ENCODE data around the gene CPED1.
"Not testable (repeated sequence)": the region's sequence is repeated elsewhere in the genome, so short reads cannot be mapped to it uniquely, and the experiment has no call there.

The CPED1 gene

DNA sequence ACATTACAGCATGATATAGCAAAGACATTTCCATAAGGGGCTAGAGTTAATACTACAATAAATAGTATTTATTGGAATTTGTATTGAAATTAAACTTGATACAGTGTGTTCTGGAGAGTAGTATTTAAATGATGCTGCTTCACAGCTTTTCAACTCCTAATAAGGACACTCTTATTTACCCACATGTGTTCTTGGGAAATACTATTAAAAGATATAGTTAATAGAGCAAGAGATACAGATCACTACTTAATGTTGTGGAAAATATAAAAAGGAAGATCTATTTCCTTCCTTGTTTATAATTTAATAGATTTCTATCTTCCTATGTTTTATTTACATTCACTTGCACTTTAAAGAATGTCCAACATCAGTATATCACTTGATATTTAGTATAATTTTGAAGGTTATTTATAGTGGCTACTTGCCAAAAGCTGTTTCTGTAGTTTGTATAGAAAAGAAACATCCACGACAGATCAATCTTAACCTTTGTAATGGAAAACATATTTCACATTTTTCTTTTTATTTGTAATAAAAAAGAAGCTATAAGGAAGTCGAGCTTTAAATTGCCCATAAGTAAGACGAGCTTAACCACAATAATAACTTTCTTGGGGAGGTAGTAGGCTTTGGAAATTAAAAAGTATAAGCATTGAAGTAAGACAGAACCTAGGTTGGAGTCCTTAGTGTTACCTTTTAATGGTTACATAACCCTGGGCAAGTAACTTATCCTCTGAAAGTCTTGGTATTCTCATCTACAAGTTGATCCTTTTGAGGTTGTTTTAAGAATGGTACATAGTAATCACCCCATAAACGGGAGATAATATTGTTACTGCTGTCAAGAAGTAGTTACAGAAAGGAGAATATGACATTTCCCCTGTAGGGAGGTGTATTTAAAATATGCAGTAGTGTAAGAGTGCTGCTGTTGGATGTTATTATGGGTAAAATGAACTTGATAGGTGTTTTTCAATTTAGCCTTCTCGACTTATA is 32.8 kb downstream of the CPED1 start:
- no peak overlapping the region for H3K4me3 ChIP-seq
- H3K4me1 ChIP-seq: peaks cover 4% of the 10 kb centered on the region; the same call in 1 of the 2 replicates
- H3K36me3 ChIP-seq (replicated peaks): no peaks in the 10 kb centered on the region
- in situ Hi-C loops (cut with MboI; ENCODE audit: low sequenced_read_pairs): no loop called here
- H3K27me3 ChIP-seq (ENCODE audit: low read depth): peaks cover 7% of the 10 kb centered on the region
- H3K9me3 ChIP-seq: no peaks in the 10 kb centered on the region
- DNase-seq (ENCODE audit: low spot score in 2 of 2): no peak

DNA sequence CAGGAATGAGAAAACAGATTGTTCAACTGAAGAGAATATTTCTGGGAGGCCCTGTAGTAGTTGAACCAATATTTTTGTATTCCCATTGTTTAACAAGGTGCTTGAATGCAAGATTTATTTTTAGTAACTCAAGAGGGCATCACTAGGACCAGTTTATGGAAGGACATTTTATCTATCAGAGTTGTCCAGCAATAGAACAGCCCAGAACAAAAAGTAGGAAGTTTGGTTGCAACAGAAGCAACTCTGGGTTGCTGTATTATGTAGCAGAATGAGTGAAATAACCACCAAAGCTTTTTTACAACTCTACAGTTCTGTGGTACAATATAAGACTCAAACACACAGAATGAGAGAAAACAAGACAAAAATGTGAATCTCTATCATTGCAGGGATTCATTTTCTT is 34.7 kb downstream of the CPED1 start:
- peaks cover 4% of the 10 kb centered on the region; the same call in 1 of the 2 replicates for H3K4me1 ChIP-seq
- H3K4me3 ChIP-seq: no peak overlapping the region
- H3K36me3 ChIP-seq (replicated peaks): no peaks in the 10 kb centered on the region
- DNase-seq (ENCODE audit: low spot score in 2 of 2): no peak
- in situ Hi-C loops (cut with MboI; ENCODE audit: low sequenced_read_pairs): no loop called here
- H3K9me3 ChIP-seq: no peaks in the 10 kb centered on the region
- H3K27me3 ChIP-seq (ENCODE audit: low read depth): peaks cover 7% of the 10 kb centered on the region

DNA sequence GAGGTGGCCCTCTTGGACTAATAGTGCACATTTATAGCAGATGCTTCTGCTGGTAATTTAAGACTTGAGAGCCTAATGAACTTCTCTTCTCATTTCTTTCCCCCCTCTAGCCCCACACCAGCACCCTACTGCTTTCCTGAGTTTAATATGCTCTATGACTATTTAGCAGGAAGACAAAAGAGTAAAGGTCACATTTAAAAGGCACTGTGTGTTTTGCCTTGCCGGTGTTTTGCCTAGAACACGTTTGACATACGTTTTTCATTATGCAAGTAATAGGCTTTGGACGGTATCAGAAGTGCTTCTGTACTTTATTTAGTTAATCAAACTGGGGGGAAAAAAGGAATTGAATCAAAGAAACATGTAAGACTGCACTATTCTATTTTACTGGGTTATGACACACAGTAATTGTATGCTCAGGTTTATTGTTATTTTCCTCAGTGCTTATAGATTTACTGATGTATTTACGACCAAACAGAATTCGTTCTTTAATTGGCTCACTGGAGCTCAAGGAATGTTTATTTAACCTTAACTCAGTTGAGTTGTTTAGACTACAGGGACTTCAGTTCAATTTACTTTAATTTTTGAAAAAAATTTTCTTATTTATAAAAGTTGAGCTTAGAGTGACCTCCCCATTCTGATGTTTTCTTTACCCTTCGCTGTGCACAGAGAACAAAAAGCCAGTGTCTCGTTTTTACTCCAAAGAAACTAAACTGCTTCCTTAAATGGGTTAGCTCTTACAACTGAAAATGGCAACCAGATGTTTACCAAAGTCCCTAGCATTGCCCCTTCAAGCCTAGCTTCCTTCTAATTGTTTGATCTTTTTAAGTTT is 35.4 kb downstream of the CPED1 start:
- Histone ChIP-seq H3K9me3 (no peaks in the 10 kb centered on the region), H3K36me3 (replicated peaks) (no peaks in the 10 kb centered on the region), H3K4me3 (no peak overlapping the region), H3K27me3 (ENCODE audit: low read depth) (peaks cover 10% of the 10 kb centered on the region), H3K4me1 (peaks cover 4% of the 10 kb centered on the region; the same call in 1 of the 2 replicates)
- in situ Hi-C loops (cut with MboI; ENCODE audit: low sequenced_read_pairs): no loop called here
- DNase-seq (ENCODE audit: low spot score in 2 of 2): no peak

DNA sequence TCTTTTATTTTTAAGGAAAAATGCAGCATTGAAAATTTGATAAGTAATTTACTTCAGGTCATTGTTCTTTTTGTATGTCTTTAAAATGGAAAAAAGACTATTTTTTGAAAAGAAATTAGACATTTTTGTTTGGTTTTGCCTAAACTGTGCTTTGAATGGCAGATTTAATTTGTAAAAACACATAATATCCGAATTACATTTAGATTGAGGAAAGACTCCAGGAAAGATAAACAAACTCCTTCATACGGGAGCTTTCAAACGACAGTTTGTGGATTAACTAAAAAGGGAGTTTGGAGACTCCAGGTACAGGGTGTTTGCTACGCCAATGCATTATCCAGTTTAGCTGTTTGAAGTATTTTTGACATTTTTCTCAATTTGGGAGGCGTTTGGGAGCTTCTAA is 36.1 kb downstream of the CPED1 start:
- Histone ChIP-seq H3K4me3 (no peak overlapping the region), H3K36me3 (replicated peaks) (no peaks in the 10 kb centered on the region), H3K27me3 (ENCODE audit: low read depth) (peaks cover 12% of the 10 kb centered on the region), H3K9me3 (no peaks in the 10 kb centered on the region), H3K4me1 (peaks cover 4% of the 10 kb centered on the region; the same call in 1 of the 2 replicates)
- in situ Hi-C loops (cut with MboI; ENCODE audit: low sequenced_read_pairs): no loop called here
- DNase-seq (ENCODE audit: low spot score in 2 of 2): no peak

DNA sequence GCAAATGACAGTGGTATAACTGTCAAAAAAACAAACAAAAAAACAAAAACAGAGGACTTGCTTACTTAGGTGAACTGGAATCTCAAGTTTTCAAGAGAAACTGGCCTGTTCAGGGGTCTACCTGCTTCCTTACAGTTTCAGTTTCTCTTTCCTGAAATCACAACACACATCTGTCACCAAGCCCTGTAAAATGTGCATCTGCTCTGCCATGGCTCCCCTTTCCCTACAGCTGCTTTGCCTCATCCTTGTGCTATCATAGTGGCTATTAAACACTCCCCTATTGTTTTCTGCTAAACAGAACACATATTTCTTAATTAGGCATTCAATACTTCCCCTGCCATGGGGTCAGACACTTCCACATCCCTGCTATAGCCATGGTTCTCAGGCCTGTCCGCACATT is 37.6 kb downstream of the CPED1 start:
- in situ Hi-C loops (cut with MboI; ENCODE audit: low sequenced_read_pairs): no loop called here
- H3K4me1 ChIP-seq: peaks cover 4% of the 10 kb centered on the region; the same call in 1 of the 2 replicates
- H3K4me3 ChIP-seq: no peak overlapping the region
- H3K27me3 ChIP-seq (ENCODE audit: low read depth): peaks cover 12% of the 10 kb centered on the region
- H3K36me3 ChIP-seq (replicated peaks): no peaks in the 10 kb centered on the region
- DNase-seq (ENCODE audit: low spot score in 2 of 2): no peak
- H3K9me3 ChIP-seq: no peaks in the 10 kb centered on the region

DNA sequence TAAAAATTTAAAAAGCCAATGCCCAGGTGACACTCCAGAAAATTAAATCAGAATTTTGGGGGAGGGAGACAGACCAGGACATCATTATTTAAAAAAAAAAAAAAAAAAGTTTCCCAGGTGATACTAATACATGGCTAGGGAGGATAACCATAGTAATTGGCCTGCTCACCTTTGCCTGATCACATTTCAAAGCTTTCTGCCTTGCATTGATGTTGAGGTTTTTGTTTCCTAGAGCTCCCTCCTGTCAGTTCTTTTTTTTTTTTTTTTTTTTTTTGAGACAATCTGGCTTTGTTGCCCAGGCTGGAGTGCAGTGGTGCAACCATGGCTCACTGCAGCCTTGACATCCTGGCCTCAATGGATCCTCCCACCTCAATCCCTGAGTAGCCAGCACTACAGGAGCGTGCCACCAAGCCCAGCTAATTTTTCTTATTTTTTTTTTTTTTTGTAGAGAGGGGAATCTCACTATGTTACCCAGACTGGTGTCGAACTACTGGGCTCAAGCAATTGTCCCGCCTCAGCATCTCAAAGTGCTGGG is 38.1 kb downstream of the CPED1 start:
- no peak for DNase-seq (ENCODE audit: low spot score in 2 of 2)

DNA sequence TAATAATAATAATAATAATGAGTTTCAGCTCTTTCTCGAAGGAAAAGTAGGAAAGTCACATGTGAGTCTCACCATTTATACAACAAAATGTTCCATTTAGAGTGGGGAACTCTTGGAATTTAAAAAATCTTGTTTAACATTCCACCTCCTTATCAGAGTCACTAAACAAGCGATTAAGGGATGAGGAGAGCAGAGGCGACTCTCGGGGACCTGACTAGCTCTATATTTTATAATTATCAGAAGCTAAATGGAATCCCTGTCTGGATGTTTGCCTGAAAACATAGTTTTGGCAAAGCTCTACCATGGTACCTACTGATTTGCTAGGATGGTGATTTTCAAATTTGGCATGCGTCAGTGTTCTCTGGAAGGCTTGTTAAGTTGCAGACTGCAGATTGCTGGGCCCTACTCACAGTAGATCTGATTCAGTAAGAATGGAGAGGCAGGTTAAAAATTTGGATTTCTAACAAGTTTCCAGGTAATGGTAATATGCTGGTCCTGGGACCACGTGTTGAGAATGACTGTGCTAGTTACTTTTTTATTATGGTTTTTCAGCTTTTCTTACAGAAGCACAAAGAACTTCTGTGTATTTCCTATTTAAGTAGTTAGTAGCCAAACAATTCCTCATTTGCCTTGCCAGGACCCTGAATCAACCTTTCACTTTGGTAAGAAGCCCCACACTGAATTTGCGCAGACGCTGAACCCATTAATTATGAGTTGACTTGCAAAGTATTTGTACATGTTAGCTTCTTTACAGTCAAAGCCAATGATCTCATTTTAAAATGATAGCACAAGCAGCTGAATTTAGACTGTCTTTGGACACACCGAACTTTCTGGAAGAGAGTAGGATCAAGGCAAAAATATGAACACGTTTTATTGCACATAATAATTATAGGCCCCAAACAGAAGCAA is 39.5 kb downstream of the CPED1 start:
- H3K36me3 ChIP-seq (replicated peaks): no peaks in the 10 kb centered on the region
- no peaks in the 10 kb centered on the region for H3K9me3 ChIP-seq
- DNase-seq (ENCODE audit: low spot score in 2 of 2): no peak
- peaks cover 4% of the 10 kb centered on the region; the same call in 1 of the 2 replicates for H3K4me1 ChIP-seq
- peaks cover 12% of the 10 kb centered on the region for H3K27me3 ChIP-seq (ENCODE audit: low read depth)
- no peak overlapping the region for H3K4me3 ChIP-seq
- in situ Hi-C loops (cut with MboI; ENCODE audit: low sequenced_read_pairs): no loop called here

More for the DNA sequence above, 38.1 kb downstream of the CPED1 start:
- no peaks in the 10 kb centered on the region for H3K36me3 ChIP-seq (replicated peaks)
- no peak overlapping the region for H3K4me3 ChIP-seq
- H3K9me3 ChIP-seq: no peaks in the 10 kb centered on the region
- H3K27me3 ChIP-seq (ENCODE audit: low read depth): peaks cover 12% of the 10 kb centered on the region
- peaks cover 4% of the 10 kb centered on the region; the same call in 1 of the 2 replicates for H3K4me1 ChIP-seq
- in situ Hi-C loops (cut with MboI; ENCODE audit: low sequenced_read_pairs): no loop called here

DNA sequence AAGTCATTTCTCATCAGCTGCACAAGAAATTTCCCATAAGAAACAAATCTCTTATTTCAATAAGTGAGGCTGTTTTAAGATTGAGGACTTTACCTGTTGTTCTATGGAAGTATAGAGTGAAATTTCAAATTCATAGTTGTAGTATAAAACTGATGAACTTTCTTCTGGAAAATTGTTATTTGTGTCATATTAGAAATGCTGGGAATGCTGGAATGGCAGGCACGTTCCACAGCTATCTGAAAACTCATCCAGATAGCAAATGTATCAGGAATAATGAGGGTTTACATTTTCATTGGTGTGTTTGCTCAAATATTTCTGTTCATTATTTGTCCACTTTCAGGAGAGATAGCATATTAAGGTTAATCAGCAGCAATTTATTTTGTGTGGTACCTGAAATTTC is 40.8 kb downstream of the CPED1 start:
- Histone ChIP-seq H3K4me3 (no peak overlapping the region), H3K9me3 (no peaks in the 10 kb centered on the region), H3K36me3 (replicated peaks) (no peaks in the 10 kb centered on the region), H3K27me3 (ENCODE audit: low read depth) (peaks cover 12% of the 10 kb centered on the region), H3K4me1 (peaks cover under 1% of the 10 kb centered on the region; the same call in 1 of the 2 replicates)
- in situ Hi-C loops (cut with MboI; ENCODE audit: low sequenced_read_pairs): no loop called here
- no peak for DNase-seq (ENCODE audit: low spot score in 2 of 2)

DNA sequence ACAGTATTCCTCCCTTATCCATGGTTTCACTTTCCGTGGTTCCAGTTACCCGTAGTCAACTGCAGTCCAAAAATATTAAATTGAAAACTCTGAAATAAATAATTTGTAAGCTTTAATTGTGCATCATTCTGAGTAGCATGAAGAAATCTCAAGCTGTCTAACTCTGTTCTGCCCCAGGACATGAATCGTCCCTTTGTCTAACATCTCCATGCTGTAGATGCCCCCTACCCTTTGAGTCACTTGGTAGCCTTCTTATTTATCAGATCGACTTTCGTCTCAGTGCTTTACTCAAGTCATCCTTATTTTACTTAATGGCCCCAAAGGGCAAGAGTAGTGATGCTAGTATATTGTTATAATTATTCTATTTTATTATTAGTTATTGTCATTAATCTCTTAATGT is 41.8 kb downstream of the CPED1 start:
- DNase-seq (ENCODE audit: low spot score in 2 of 2): no peak
- Histone ChIP-seq H3K9me3 (no peaks in the 10 kb centered on the region), H3K4me1 (no peaks in the 10 kb centered on the region), H3K27me3 (ENCODE audit: low read depth) (peaks cover 5% of the 10 kb centered on the region; the same call in 1 of the 2 replicates), H3K36me3 (replicated peaks) (no peaks in the 10 kb centered on the region), H3K4me3 (no peak overlapping the region)
- in situ Hi-C loops (cut with MboI; ENCODE audit: low sequenced_read_pairs): no loop called here

DNA sequence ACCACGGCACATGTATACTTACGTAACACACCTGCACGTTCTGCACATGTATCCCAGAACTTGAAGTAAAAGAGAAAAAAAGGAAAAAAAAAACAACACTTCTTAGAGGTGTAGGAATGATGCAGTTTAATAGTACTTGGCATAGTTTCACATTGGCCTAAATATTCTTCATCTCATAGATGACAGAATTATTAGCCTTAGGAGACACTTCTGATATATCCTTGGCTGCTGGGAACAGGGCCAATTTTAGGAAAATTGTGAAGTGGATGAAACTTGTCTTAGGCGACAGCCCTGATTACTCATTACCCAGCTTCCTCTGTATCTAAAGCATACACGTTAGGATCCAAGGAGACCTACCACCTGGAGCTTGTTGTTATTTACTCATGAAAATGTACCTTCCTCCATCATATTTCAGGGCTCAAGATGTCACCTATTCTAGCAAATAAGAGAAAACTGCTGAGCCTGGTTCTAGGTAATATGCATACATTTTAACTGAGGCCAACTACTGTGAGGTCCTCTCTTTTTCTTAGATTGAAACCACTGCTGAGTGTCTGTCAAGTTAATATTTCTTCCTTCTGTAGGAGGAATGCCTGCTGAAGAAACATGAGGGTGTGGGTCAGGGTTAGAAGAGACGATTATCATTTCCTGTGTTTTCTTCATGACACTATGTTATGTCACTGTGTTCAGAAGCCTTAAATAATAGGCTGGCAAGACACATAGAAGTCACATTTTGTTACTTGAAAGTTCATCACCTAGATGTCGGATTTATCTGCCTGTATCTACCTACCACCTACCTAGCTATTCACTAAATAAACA is 44.3 kb downstream of the CPED1 start:
- Histone ChIP-seq H3K36me3 (replicated peaks) (no peaks in the 10 kb centered on the region), H3K4me3 (no peak overlapping the region), H3K4me1 (no peaks in the 10 kb centered on the region), H3K27me3 (ENCODE audit: low read depth) (peaks cover 5% of the 10 kb centered on the region; the same call in 1 of the 2 replicates), H3K9me3 (no peaks in the 10 kb centered on the region)
- in situ Hi-C loops (cut with MboI; ENCODE audit: low sequenced_read_pairs): no loop called here
- DNase-seq (ENCODE audit: low spot score in 2 of 2): no peak

DNA sequence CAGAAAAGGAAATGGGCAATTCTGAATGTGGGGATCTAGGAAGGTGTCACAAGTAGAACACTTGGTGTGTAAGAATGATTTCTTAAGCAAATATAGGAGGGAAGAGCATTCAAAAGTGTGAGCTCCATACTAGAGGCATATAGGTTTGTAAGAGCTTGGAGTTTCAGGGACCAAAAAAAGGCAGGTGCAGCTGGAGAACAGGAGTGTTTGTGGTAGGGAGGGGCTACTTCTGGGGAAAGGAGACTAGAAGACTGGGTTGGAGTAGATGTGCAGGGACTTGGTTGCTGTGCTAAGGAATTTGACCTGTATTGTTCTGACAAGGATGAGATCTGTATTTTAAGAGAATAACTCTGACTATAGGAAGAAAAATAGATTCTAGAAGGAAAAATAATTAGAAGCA is 46.4 kb downstream of the CPED1 start:
- Histone ChIP-seq H3K9me3 (no peaks in the 10 kb centered on the region), H3K27me3 (ENCODE audit: low read depth) (no peaks in the 10 kb centered on the region), H3K4me1 (no peaks in the 10 kb centered on the region), H3K36me3 (replicated peaks) (no peaks in the 10 kb centered on the region), H3K4me3 (no peak overlapping the region)
- no peak for DNase-seq (ENCODE audit: low spot score in 2 of 2)
- in situ Hi-C loops (cut with MboI; ENCODE audit: low sequenced_read_pairs): no loop called here

DNA sequence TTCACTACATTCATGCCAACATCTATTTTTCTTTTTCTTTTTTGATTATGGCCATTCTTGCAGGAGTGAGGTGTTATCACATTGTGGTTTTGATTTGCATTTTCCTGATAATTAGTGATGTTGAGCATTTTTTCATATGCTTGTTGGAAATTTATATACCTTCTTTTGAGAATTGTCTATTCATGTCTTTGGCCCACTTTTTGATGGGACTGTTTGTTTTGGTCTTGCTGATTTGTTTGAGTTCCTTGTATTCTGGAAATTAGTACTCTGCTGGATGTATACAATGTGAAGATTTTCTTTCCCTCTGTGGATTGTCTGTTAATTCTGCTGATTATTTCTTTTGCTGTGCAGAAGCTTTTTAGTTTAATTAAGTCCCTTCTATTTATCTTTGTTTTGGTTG is 48.3 kb downstream of the CPED1 start:
- H3K36me3 ChIP-seq (replicated peaks); in situ Hi-C loops (cut with MboI; ENCODE audit: low sequenced_read_pairs); H3K4me3 ChIP-seq; H3K9me3 ChIP-seq; DNase-seq (ENCODE audit: low spot score in 2 of 2); H3K4me1 ChIP-seq; H3K27me3 ChIP-seq (ENCODE audit: low read depth): not testable (repeated sequence)
